Psoas muscle (tissue), 8 donors: ENCODE data around the gene TIMELESS. TPM values are rescaled to one million over a fixed set of nuclear protein-coding genes. Genes with fewer than 3 reads are reported as not detected.

Source experiments
- ATAC-seq, 4 donors: fragments of 200-7000 bp; cut with Tn5 transposase; one replicate each; pipeline ENCODE4 v1.9.1; 2020; ENCODE audit warnings: moderate library complexity in 3 of 4, mild to moderate bottlenecking in 2 of 4
- DNase-seq, 2 donors: peaks; one replicate each; pipeline ENCODE4 v3.0.0-alpha.2; 2020
- H3K27ac ChIP-seq: fragments of 200-600 bp; one replicate; pipeline ENCODE4 v1.8.0; 2022
- H3K27me3 ChIP-seq, 3 donors: fragments of 200-600 bp in 1 of 3; one replicate each; pipeline versions ENCODE4 v1.6.1 to v1.8.0; 2013 to 2022; ENCODE audit warnings: low read length in 2 of 3, mild to moderate bottlenecking in 2 of 3, moderate library complexity in 1 of 3; ENCODE audit not compliant: insufficient read depth in 3 of 3
- H3K36me3 ChIP-seq, 2 donors: fragments of 200-600 bp in 1 of 2; one replicate each; pipeline versions ENCODE4 v1.6.1 to v1.8.0; 2013 to 2022; ENCODE audit warnings: low read depth in 1 of 2, mild to moderate bottlenecking in 1 of 2, moderate library complexity in 1 of 2; ENCODE audit not compliant: insufficient read depth in 1 of 2
- H3K4me1 ChIP-seq: fragments of 200-600 bp; one replicate; pipeline ENCODE4 v1.8.0; 2022
- H3K4me3 ChIP-seq: fragments of 200-600 bp; one replicate; pipeline ENCODE4 v1.8.0; 2022; ENCODE audit warnings: mild to moderate bottlenecking
- H3K9me3 ChIP-seq: fragments of 200-600 bp; one replicate; pipeline ENCODE4 v1.8.0; 2022
- CTCF ChIP-seq: fragments of 200-600 bp; IDR thresholded peaks from one replicate; pipeline ENCODE4 v1.8.0; 2022; ENCODE audit warnings: antibody characterized with exemption
- WGBS, 3 donors: extraction: QIAGEN DNeasy Blood & Tissue Kit; methylation state at CpG; one replicate each; pipeline versions ENCODE4 v1.1.6 to v1.1.7; 2013; 5-methylcytosine and 5-hydroxymethylcytosine counted together
- intact Hi-C, 2 donors: fragments of 100-400 bp; cut with DNase I; formaldehyde crosslinking; loops; one replicate each; pipeline versions ENCODE4 v1.11.0 to v1.14.2; 2022
- polyA plus RNA-seq, 3 donors: library from polyadenylated mRNA; stranded (reverse); fragments of 200-250 nt; gene quantifications; one replicate each; pipeline ENCODE4 v1.2.3, GENCODE V29; 2013
- total RNA-seq, 4 donors: library from RNA; stranded (reverse); fragmentation: NEBNext Ultra II Directional in 2 of 4; extraction: Animal tissue kit (Norgen Biotek cat#: 25700) in 2 of 4; gene quantifications; one replicate each; pipeline versions ENCODE4 v1.2.1 to v1.2.4, GENCODE V29; 2021 to 2023
- donor health status: healthy with polysubstance abuse.
- donor health status: DM: no; HTN: no; CAD: no; lungs with moderate emphysema.
- donor health status: Bipolar disorder and iron deficiency.
- donor health status: healthy.
- donor health status: DM: yes; HTN: yes; CAD: no.
- donor health status: DM: no; HTN: no; CAD: no.
- donor health status: DM: no; HTN: no; CAD: no.
- donor health status: DM: yes; HTN: yes; CAD: no.

Gene TIMELESS
- total and polyA plus RNA-seq, 7 donors, result 2.8 to 5.2 (median 3.7) TPM

- ATAC-seq (no peak), DNase-seq (no peak)
- intact Hi-C loops, result no loop called here
- no peaks in the 10 kb centered on the region for H3K27me3 ChIP-seq
- H3K36me3 ChIP-seq, result no peaks in the 10 kb centered on the region
- no peak overlapping the region for H3K4me3 ChIP-seq
- TF ChIP-seq CTCF, result no peak
- no peak overlapping the region for H3K27ac ChIP-seq
- WGBS, 3 donors, result 83 to 99% (median 93%) methylated on average over 2 of the region's 2 CpGs
- H3K4me1 ChIP-seq, result no peaks in the 10 kb centered on the region
- no peaks in the 10 kb centered on the region for H3K9me3 ChIP-seq
Observed at GRCh38 chr12:56392331-56392730, 56.9 kb downstream of the TIMELESS start.

- Histone ChIP-seq H3K4me3 (no peak overlapping the region), H3K27ac (no peak overlapping the region), H3K27me3 (no peaks in the 10 kb centered on the region), H3K36me3 (no peaks in the 10 kb centered on the region), H3K4me1 (no peaks in the 10 kb centered on the region), H3K9me3 (no peaks in the 10 kb centered on the region)
- ATAC-seq, result no peak
- no peak for DNase-seq
- intact Hi-C loops, result no loop called here
- WGBS, 3 donors, result 88 to 100% (median 92%) methylated on average over 1 of the region's 1 CpG
- TF ChIP-seq CTCF, result no peak
Observed at GRCh38 chr12:56391721-56392120, 57.5 kb downstream of the TIMELESS start.

DNA sequence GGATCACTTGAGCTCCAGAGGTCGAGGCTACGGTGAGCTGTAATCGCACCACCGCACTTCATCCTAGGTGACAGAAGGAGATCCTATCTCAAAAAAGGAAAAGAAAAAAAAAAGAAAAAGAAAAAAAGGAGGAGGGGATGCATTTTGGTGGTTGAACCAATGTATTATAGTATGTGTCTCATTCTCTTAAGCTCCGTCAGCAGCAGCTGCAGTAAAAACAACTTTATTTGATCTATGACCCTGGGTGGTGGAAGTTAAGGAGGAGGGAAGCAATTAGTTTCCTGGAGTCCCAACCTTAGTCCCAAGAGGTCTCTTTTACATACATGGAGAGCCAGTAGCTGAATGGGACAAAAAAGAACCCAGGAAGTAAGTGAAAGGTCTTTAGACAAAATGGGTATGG, 59.8 kb downstream of the TIMELESS start:
- Histone ChIP-seq H3K4me1 (no peaks in the 10 kb centered on the region), H3K9me3 (no peaks in the 10 kb centered on the region), H3K4me3 (no peak overlapping the region), H3K27me3 (peaks cover 0 to 2% (median 0%) of the 10 kb centered on the region in 3 donors), H3K27ac (no peak overlapping the region), H3K36me3 (no peaks in the 10 kb centered on the region)
- intact Hi-C loops, result no loop called here
- TF ChIP-seq CTCF, result no peak
- ATAC-seq, result no peak
- 47 to 66% (median 58%) methylated on average over 5 of the region's 5 CpGs for WGBS, 3 donors
- no peak for DNase-seq

DNA sequence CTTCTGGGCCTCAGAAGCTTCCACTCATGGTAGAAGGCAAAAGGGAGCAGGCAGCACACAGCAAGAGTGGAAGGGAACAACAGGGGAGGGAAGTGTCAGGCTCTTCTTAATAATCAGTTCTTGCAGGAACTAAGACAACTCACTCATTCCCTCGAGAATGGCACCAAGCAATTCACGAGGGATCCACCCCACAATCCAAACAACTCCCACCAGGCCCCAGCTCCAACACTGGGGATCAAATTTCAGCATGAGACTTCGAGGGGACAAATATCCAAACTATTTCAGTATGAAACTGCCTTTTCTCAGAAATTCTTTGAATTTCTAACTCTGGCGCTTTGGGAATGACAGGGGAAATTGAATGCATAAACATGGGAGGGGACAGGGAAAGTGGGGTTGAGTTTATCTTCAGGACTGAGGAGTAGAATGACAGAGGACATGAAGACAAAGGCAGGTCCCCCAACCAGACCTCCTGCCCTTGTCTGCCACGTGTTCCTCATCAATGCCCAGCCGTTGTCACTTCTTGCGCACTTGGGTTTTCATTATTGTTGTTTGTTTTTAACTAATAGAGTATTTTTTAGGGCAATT, 62.0 kb downstream of the TIMELESS start:
- intact Hi-C loops, result no loop called here
- 36 to 41% (median 39%) methylated on average over 7 of the region's 7 CpGs for WGBS, 3 donors
- no peak overlapping the region for H3K4me3 ChIP-seq
- no peaks in the 10 kb centered on the region for H3K4me1 ChIP-seq
- no peak overlapping the region for H3K27ac ChIP-seq
- TF ChIP-seq CTCF, result no peak
- H3K9me3 ChIP-seq, result no peaks in the 10 kb centered on the region
- H3K27me3 ChIP-seq, result peaks cover 0 to 2% (median 0%) of the 10 kb centered on the region in 3 donors
- ATAC-seq (no peak), DNase-seq (no peak)
- no peaks in the 10 kb centered on the region for H3K36me3 ChIP-seq

GRCh38 chr12:56385873-56386272, 63.4 kb downstream of the TIMELESS start:
- 88 to 100% (median 96%) methylated on average over 1 of the region's 1 CpG for WGBS, 3 donors
- ATAC-seq, result no peak
- no peak for TF ChIP-seq CTCF

More at GRCh38 chr12:56385873-56386272, 63.4 kb downstream of the TIMELESS start:
- intact Hi-C loops, result no loop called here
- Histone ChIP-seq H3K36me3 (no peaks in the 10 kb centered on the region), H3K4me3 (no peak overlapping the region), H3K4me1 (no peaks in the 10 kb centered on the region), H3K27ac (no peak overlapping the region), H3K9me3 (no peaks in the 10 kb centered on the region), H3K27me3 (peaks cover 0 to 2% (median 0%) of the 10 kb centered on the region in 3 donors)
- no peak for DNase-seq
